HCT116 (cell line): Measurements from ENCODE around the gene MYH15. TPM values are rescaled to one million over a fixed set of nuclear protein-coding genes. Genes with fewer than 3 reads are reported as not detected.

ENCODE experiments used
- ATAC-seq: fragments of 200-7000 bp; cut with Tn5 transposase; 2 replicates; pipeline ENCODE4 v1.9.1; 2020; ENCODE audit warnings: mild to moderate bottlenecking, moderate library complexity
- BruUV-seq: library from RNA; stranded (reverse); fragments of 400-500 nt; replicated peaks from 2 replicates; lab custom pipeline; 2021; lab: Mats Ljungman, UMichigan
- CTCF ChIA-PET: fragments of 300-600 bp; sonication (Branson Sonifier 250); formaldehyde crosslinking; loops from one replicate; lab custom pipeline; 2021; ENCODE audit warnings: antibody characterized with exemption; lab: Charles Lee
- POLR2A ChIA-PET: fragments of 300-600, 350-600 bp; sonication (Branson Sonifier 250); formaldehyde crosslinking; loops from one replicate; lab custom pipeline; 2021; ENCODE audit warnings: antibody characterized with exemption; lab: Charles Lee
- RAD21 ChIA-PET, 2 experiments: fragments of 300-600 bp; sonication (Branson Sonifier 250); formaldehyde crosslinking; loops; one replicate each; lab custom pipeline; 2023; ENCODE audit warnings: low total read pairs in 2 of 2; ENCODE audit not compliant: uncharacterized antibody in 2 of 2, unreplicated experiment in 2 of 2, low non-redundant PET in 1 of 2; lab: Charles Lee
- DNase-seq: peaks from one replicate; pipeline ENCODE4 v3.0.0-alpha.2; 2010; ENCODE audit warnings: low read depth, low spot score
- H2AFZ ChIP-seq: fragments of 200-600 bp; shearing (Covaris generic), sonication (generic); 2 replicates; pipeline ENCODE4 v1.6.1; 2017; ENCODE audit warnings: low read depth, mixed run types, mixed read lengths, antibody characterized with exemption, low read length; ENCODE audit not compliant: poor library complexity, severe bottlenecking
- H3K27ac ChIP-seq: 2 replicates; pipeline ENCODE4 v1.5.1; 2012; ENCODE audit warnings: low read depth, low read length
- H3K27me3 ChIP-seq: fragments of 200-600 bp; sonication (generic); 2 replicates; pipeline ENCODE4 v1.6.1; 2016; ENCODE audit warnings: mixed run types, low read length, mixed read lengths; ENCODE audit not compliant: insufficient read depth
- H3K36me3 ChIP-seq, 2 experiments: fragments of 200-500 bp in 1 of 2; fragments of 200-600 bp in 1 of 2; sonication (Bioruptor generic) in 1 of 2; sonication (generic) in 1 of 2; 2 replicates each; pipeline versions ENCODE4 v1.5.1 to v1.6.1; 2014 to 2016; ENCODE audit warnings: low read length in 2 of 2, inconsistent platforms in 1 of 2, mixed read lengths in 1 of 2, mixed run types in 1 of 2; ENCODE audit not compliant: insufficient read depth in 2 of 2, control insufficient read depth in 1 of 2
- H3K4me1 ChIP-seq, 2 experiments: fragments of 200-600 bp in 1 of 2; sonication (generic) in 1 of 2; 2 replicates each; pipeline versions ENCODE4 v1.5.1 to v1.6.1; 2012 to 2017; ENCODE audit warnings: low read length in 2 of 2, inconsistent platforms in 1 of 2, mild to moderate bottlenecking in 1 of 2, mixed read lengths in 1 of 2, mixed run types in 1 of 2, moderate library complexity in 1 of 2; ENCODE audit not compliant: insufficient read depth in 2 of 2, control insufficient read depth in 1 of 2
- H3K4me2 ChIP-seq: fragments of 200-600 bp; sonication (generic); 2 replicates; pipeline ENCODE4 v1.6.1; 2017; ENCODE audit warnings: mixed run types, low read length, mixed read lengths
- H3K4me3 ChIP-seq, 2 experiments: fragments of 200-600 bp in 1 of 2; sonication (generic) in 1 of 2; replicated peaks in 1 of 2; 2 replicates each; pipeline ENCODE4 v1.5.1; 2011 to 2016; ENCODE audit warnings: low read length in 2 of 2, control low read depth in 1 of 2, low read depth in 1 of 2, mild to moderate bottlenecking in 1 of 2, mixed read lengths in 1 of 2, mixed run types in 1 of 2
- H3K79me2 ChIP-seq: fragments of 200-600 bp; sonication (generic); 2 replicates; pipeline ENCODE4 v1.6.1; 2017; ENCODE audit warnings: mild to moderate bottlenecking, mixed run types, low read length, moderate library complexity, mixed read lengths; ENCODE audit not compliant: insufficient read depth
- H3K9ac ChIP-seq: fragments of 200-600 bp; sonication (generic); 2 replicates; pipeline ENCODE4 v1.6.1; 2016; ENCODE audit warnings: low read length, mixed read lengths
- H3K9me2 ChIP-seq: fragments of 200-600 bp; sonication (generic), shearing (Covaris generic); 2 replicates; pipeline ENCODE4 v1.6.1; 2017; ENCODE audit warnings: mixed run types, mild to moderate bottlenecking, moderate library complexity; ENCODE audit not compliant: insufficient read depth
- H3K9me3 ChIP-seq, 2 experiments: fragments of 200-500 bp in 1 of 2; fragments of 200-600 bp in 1 of 2; sonication (Bioruptor generic) in 1 of 2; sonication (generic) in 1 of 2; 2 replicates each; pipeline ENCODE4 v1.6.1; 2014 to 2017; ENCODE audit warnings: low read length in 2 of 2, mixed read lengths in 2 of 2, inconsistent platforms in 1 of 2, low read depth in 1 of 2, mild to moderate bottlenecking in 1 of 2, mixed run types in 1 of 2, moderate library complexity in 1 of 2; ENCODE audit not compliant: control insufficient read depth in 1 of 2, insufficient read depth in 1 of 2
- H4K20me1 ChIP-seq: fragments of 200-600 bp; sonication (generic), shearing (Covaris generic); 2 replicates; pipeline ENCODE4 v1.6.1; 2017; ENCODE audit warnings: mixed run types, mild to moderate bottlenecking, moderate library complexity; ENCODE audit not compliant: insufficient read depth
- CBX3 ChIP-seq: IDR thresholded peaks from 2 replicates; pipeline ENCODE4 v1.6.1; 2012; ENCODE audit warnings: low read depth
- CEBPB ChIP-seq: IDR thresholded peaks from 2 replicates; pipeline ENCODE4 v1.6.1; 2012; ENCODE audit warnings: low read depth
- ELF1 ChIP-seq: IDR thresholded peaks from 2 replicates; pipeline ENCODE4 v1.6.1; 2012; ENCODE audit warnings: low read depth, borderline replicate concordance
- EZH2 ChIP-seq: fragments of 200-600 bp; sonication (generic); IDR thresholded peaks from 2 replicates; pipeline ENCODE4 v1.6.1; 2017; ENCODE audit warnings: antibody characterized with exemption, mixed run types
- EZH2phosphoT487 ChIP-seq: fragments of 200-600 bp; IDR thresholded peaks from 2 replicates; pipeline ENCODE4 v1.6.1; 2018; ENCODE audit warnings: antibody characterized with exemption, borderline replicate concordance
- FOSL1 ChIP-seq: IDR thresholded peaks from 2 replicates; pipeline ENCODE4 v1.6.1; 2012; ENCODE audit warnings: low read depth
- JUND ChIP-seq: IDR thresholded peaks from 2 replicates; pipeline ENCODE4 v1.6.1; 2012
- POLR2A ChIP-seq: IDR thresholded peaks from 2 replicates; pipeline ENCODE4 v1.7.0; 2011; ENCODE audit warnings: borderline replicate concordance; ENCODE audit not compliant: insufficient read depth, insufficient read length; ENCODE audit errors: extremely low read depth
- RAD21 ChIP-seq: IDR thresholded peaks from 2 replicates; pipeline ENCODE4 v1.6.1; 2012; ENCODE audit warnings: low read depth, mild to moderate bottlenecking
- SP1 ChIP-seq: IDR thresholded peaks from 2 replicates; pipeline ENCODE4 v1.6.1; 2012; ENCODE audit warnings: low read depth
- TCF7L2 ChIP-seq: IDR thresholded peaks from 2 replicates; pipeline ENCODE4 v1.7.0; 2011; ENCODE audit warnings: borderline replicate concordance, inconsistent platforms; ENCODE audit not compliant: insufficient read depth, insufficient read length; ENCODE audit errors: extremely low read depth
- ZNF274 ChIP-seq: fragments of 200-500 bp; sonication (Bioruptor generic); IDR thresholded peaks from 2 replicates; pipeline ENCODE4 v1.6.1; 2014; ENCODE audit warnings: mild to moderate bottlenecking, low read depth, low read length, inconsistent platforms
- intact Hi-C: fragments of 100-400 bp; cut with micrococcal nuclease; formaldehyde crosslinking; loops from 2 replicates; pipeline ENCODE4 v1.10.0; 2022
- total RNA-seq: library from RNA; stranded (reverse); gene quantifications from one replicate; pipeline ENCODE4 v1.2.1, GENCODE V29; 2021; ENCODE audit not compliant: unreplicated experiment
- TF ChIP-seq, protein P1 (sequence below): IDR thresholded peaks from 2 replicates; pipeline ENCODE4 v1.6.1; 2012
- TF ChIP-seq, protein P2 (sequence below): IDR thresholded peaks from 2 replicates; pipeline ENCODE4 v1.6.1; 2012
- TF ChIP-seq, protein P3 (sequence below): IDR thresholded peaks from 2 replicates; pipeline ENCODE4 v1.6.1; 2011; ENCODE audit warnings: mild to moderate bottlenecking, low read length, moderate library complexity; ENCODE audit not compliant: insufficient replicate concordance; ENCODE audit errors: extremely low read depth
- TF ChIP-seq, protein P4 (sequence below): IDR thresholded peaks from 2 replicates; pipeline ENCODE4 v1.6.1; 2012; ENCODE audit warnings: low read depth

The MYH15 gene
- total RNA-seq, 1 experiment from 2014 or later = 11.2 TPM

DNA sequence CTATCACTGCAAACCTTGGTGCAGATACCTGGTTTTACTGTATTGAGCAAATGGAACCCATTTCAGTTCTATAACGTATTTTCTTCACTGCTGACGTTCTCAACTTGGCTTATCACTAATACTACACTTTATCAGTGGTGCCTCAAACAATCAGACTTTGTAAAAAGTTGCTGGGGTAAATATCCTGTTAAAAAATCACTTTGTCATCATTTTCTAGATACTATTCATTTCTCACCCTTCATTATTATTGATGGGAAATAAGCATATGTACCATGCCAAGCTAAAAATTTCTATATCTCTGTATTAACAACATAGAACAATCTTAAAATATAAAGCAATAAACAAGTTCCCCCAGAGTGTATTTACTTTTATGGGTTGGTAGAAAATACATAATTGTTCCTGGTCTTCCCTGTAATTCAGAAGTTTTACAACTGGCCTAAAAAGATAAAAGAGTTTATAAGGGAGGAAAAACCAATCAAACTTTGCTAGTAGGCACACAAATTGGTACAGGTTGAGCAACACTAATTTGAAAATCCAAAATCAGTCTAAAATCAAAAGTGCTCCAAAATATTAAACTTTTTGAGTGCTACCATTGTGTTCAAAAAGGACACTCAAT is 45.7 kb upstream of the MYH15 start:
- no peak for ATAC-seq

More for the DNA sequence above, 45.7 kb upstream of the MYH15 start:
- H2AFZ ChIP-seq = no peak overlapping the region
- no peaks in the 10 kb centered on the region for H3K27me3 ChIP-seq
- no peak overlapping the region for H3K4me3 ChIP-seq
- H3K9me2 ChIP-seq = no peaks in the 10 kb centered on the region
- intact Hi-C loops = no loop called here
- H3K79me2 ChIP-seq = no peaks in the 10 kb centered on the region
- ChIA-PET POLR2A (no interaction called here), CTCF (no interaction called here), RAD21 (no interaction called here)
- no peaks in the 10 kb centered on the region for H4K20me1 ChIP-seq
- TF ChIP-seq RAD21 (no peak), EZH2phosphoT487 (no peak), CBX3 (no peak), TCF7L2 (no peak), POLR2A (no peak), JUND (no peak), EZH2 (no peak), SP1 (no peak), CEBPB (no peak), ZNF274 (no peak), FOSL1 (no peak), ELF1 (no peak)
- TF ChIP-seq, protein P1, sequence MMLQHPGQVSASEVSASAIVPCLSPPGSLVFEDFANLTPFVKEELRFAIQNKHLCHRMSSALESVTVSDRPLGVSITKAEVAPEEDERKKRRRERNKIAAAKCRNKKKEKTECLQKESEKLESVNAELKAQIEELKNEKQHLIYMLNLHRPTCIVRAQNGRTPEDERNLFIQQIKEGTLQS = no peak
- TF ChIP-seq, protein P2, sequence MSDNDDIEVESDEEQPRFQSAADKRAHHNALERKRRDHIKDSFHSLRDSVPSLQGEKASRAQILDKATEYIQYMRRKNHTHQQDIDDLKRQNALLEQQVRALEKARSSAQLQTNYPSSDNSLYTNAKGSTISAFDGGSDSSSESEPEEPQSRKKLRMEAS = no peak
- TF ChIP-seq, protein P3, sequence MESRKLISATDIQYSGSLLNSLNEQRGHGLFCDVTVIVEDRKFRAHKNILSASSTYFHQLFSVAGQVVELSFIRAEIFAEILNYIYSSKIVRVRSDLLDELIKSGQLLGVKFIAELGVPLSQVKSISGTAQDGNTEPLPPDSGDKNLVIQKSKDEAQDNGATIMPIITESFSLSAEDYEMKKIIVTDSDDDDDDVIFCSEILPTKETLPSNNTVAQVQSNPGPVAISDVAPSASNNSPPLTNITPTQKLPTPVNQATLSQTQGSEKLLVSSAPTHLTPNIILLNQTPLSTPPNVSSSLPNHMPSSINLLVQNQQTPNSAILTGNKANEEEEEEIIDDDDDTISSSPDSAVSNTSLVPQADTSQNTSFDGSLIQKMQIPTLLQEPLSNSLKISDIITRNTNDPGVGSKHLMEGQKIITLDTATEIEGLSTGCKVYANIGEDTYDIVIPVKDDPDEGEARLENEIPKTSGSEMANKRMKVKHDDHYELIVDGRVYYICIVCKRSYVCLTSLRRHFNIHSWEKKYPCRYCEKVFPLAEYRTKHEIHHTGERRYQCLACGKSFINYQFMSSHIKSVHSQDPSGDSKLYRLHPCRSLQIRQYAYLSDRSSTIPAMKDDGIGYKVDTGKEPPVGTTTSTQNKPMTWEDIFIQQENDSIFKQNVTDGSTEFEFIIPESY = no peak
- TF ChIP-seq, protein P4, sequence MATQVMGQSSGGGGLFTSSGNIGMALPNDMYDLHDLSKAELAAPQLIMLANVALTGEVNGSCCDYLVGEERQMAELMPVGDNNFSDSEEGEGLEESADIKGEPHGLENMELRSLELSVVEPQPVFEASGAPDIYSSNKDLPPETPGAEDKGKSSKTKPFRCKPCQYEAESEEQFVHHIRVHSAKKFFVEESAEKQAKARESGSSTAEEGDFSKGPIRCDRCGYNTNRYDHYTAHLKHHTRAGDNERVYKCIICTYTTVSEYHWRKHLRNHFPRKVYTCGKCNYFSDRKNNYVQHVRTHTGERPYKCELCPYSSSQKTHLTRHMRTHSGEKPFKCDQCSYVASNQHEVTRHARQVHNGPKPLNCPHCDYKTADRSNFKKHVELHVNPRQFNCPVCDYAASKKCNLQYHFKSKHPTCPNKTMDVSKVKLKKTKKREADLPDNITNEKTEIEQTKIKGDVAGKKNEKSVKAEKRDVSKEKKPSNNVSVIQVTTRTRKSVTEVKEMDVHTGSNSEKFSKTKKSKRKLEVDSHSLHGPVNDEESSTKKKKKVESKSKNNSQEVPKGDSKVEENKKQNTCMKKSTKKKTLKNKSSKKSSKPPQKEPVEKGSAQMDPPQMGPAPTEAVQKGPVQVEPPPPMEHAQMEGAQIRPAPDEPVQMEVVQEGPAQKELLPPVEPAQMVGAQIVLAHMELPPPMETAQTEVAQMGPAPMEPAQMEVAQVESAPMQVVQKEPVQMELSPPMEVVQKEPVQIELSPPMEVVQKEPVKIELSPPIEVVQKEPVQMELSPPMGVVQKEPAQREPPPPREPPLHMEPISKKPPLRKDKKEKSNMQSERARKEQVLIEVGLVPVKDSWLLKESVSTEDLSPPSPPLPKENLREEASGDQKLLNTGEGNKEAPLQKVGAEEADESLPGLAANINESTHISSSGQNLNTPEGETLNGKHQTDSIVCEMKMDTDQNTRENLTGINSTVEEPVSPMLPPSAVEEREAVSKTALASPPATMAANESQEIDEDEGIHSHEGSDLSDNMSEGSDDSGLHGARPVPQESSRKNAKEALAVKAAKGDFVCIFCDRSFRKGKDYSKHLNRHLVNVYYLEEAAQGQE = no peak
- BruUV-seq = no TSS peak
- no peak overlapping the region for H3K4me2 ChIP-seq
- peaks cover 33 to 42% of the 10 kb centered on the region in 2 experiments for H3K36me3 ChIP-seq
- DNase-seq = no peak
- no peaks in the 10 kb centered on the region for H3K9me3 ChIP-seq
- no peaks in the 10 kb centered on the region for H3K4me1 ChIP-seq
- H3K9ac ChIP-seq = no peak overlapping the region
- H3K27ac ChIP-seq = no peak overlapping the region
